ENCODE data around the gene USF1.
"Not testable (repeated sequence)": the region's sequence is repeated elsewhere in the genome, so short reads cannot be mapped to it uniquely, and the experiment has no call there.

The USF1 gene

DNA sequence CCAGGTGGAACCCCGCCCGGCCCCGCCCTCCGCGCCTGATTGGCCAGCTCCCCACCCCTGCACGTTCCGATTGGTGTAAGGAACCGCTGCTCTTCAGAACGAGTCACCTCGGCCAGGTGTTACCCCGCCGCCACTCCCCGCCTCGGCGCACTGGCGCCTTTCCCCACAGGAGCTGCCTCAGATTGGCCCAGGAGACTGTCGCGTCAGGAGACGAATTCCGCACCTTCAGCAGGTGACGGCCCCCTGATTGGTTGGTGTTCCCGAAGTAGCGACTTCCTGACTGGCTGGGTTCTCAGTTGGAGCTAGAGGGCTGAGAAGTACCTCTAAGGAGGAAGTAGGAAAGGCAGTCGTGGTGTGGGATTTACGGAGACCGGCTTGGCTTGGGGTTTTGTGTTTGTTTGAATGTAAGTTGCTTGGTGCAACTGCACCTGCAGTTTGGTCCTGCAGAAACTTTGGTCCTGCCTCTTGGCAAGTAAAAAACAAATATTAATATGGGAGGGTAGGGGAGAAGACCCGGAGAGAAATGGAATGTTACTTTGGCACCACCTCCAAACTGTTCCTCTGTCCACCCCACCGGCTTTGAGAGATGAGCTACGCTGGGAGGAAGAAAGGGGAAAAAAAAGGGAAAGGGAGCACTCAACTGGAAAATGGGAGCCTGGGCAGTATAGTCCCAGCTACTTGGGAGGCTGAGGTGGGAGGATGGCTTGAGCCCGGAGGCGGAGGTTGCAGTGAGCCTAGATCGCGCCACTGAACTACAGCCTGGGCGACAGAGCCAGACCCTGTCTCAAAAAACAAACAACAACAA, 24.4 kb downstream of the USF1 start:
- peak; percentile 88 for FAIRE-seq

DNA sequence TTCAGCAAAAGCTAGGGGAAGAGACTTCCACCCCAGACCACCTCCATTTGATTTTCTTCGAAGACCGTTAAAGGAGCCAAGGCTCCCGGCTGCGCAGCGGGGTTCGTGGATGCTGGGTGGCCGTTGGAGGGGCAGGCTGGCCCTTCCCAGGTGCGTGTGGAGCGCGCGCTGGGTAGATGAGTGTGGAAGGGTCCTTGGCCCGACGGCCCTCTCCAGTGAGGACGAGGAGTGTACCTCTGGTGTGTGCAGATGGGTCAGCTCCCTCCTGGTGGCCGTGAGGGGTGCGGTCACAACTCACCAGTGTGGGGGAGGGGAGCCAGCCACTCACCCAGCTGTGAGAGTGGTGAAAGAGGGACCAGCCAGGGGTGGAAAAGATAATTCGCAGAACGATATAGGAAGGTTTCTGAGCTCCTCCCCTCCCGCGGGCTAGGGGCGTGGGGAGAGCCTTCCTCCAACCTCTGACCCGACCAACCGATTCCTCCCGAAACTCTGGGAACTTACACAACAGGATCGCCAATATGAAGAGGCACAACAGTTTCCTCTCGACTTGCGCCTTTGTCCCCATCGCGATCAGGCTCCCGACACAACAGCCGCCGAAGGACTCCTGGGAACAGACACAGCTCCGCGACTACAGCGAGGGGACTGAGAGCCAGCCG, 25.1 kb downstream of the USF1 start, which contains the start of gene F11R:
TSS of gene F11R (minus strand) at position 644 of the 656 bp plus-strand sequence. CDS start at position 565, 79 bp downstream.
- no peak for FAIRE-seq
- DNase-seq (ENCODE audit: extremely low spot score, insufficient read length, low read depth), result no peak

More for the DNA sequence above, 24.4 kb downstream of the USF1 start:
- peak; percentile 93 for DNase-seq (ENCODE audit: extremely low spot score, insufficient read length, low read depth)

DNA sequence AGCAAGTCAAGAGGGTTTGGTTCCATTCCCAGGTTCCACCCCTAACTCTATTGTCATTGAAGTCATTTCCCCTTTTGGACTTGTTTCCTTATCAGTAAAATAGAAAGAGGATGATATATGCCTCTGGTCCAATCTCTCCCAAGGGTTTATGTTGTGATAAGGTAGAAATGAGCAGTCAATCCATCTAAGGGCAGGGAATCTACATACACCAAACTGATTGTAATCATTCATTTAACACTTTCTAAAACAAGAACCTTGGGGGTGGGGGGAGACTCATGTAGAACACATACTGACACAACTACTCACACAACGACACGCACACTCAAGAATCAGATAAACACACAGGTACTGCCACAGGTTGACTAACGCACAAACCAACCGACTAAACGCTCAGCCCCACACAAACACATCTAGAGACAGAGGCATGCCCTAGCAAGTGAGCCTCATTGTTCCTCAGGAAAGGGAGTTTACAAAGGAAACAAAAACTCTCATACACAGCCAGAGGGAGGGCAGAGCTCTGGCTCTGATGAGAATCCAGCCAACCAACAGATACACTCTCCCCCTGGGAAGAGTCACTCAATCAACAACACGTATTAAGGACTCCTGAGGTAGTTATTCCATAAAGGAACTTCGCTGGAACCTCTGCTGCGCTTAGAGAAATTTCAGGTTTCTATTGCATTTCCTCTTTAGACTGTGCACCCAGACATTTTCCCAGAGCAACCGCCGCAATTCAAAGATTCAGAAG, 25.9 kb downstream of the USF1 start:
- no peak for DNase-seq (ENCODE audit: extremely low spot score, insufficient read length, low read depth)
- no peak for FAIRE-seq

DNA sequence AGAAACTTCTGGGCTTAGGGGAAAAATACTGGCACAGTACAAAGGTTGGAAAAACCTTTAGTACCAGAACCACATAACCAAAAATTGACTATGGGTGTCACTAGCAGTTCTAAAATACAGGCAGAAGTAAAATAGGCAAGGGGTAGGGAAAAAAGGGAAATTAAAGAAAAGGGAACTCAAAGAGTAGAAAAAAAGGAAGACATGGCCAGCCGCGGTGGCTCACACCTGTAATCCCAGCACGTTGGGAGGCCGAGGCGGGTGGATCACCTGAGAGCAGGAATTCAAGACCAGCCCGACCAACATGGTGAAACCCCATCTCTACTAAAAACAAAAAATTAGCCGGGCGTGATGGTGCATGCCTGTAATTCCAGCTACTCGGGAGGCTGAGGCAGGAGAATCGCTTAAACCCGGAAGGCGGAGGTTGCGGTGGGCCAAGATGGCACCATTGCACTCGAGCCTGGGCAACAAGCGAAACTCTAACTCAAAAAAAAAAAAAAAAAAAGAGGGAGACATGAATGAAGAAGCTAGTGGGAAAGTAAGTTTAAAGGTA, 26.6 kb downstream of the USF1 start:
- FAIRE-seq; DNase-seq (ENCODE audit: extremely low spot score, insufficient read length, low read depth): not testable (repeated sequence)

DNA sequence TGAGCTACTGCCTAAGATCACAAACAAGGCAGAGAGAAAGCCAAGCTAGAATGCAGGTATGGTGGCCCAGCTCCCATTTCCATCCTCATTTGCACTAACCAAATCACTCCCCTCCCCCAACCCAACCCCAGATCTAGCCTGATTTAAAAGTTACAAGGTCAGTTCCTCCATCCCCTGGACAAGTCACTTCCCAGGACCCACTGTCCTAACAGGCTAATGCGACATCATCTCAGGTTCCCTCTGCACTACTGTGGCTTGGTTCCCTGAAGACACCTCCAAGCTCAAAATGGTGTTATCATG, 27.2 kb downstream of the USF1 start:
- FAIRE-seq (no peak), DNase-seq (ENCODE audit: extremely low spot score, insufficient read length, low read depth) (no peak)

DNA sequence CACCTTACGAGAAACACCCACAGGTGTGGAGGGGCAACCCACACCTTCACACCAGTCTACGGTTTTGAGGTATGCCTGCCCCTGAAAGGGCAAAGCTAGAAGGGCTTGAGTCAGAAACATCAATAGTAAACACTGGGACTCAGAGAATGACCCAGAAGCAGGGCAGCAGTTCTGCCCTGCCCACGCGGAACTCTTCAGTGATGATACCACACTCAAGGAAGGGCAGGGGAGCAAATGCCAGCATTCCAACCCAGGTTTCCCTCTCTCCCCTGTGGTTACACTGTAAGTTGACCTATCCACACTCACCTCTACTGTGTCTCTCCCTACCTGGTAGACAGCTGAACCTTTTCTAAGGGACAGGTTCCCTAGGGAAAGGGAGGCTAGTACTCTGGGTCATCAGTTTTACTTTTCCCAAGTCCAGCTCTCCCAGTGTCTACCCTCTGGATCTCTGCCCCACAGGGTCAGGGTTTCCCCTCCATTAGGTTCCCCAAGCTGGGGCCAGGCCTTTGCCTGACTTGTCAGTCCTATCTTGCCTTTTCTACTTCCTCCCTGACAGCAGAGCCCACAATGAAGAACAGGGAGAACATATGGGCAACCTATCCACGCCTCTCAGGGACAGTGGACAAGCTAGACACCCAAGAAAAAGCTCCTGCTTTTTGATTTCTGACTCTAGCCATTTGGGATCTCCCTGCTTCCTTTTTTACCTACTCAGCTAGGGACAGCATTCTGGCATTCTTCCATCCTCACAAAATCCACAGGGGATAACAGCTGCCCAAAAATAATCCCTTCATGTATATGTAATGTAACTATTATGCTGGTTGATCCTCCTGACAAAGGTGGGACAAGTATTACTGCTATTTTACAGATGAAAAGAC, 27.8 kb downstream of the USF1 start:
- no peak for DNase-seq (ENCODE audit: extremely low spot score, insufficient read length, low read depth)
- no peak for FAIRE-seq

DNA sequence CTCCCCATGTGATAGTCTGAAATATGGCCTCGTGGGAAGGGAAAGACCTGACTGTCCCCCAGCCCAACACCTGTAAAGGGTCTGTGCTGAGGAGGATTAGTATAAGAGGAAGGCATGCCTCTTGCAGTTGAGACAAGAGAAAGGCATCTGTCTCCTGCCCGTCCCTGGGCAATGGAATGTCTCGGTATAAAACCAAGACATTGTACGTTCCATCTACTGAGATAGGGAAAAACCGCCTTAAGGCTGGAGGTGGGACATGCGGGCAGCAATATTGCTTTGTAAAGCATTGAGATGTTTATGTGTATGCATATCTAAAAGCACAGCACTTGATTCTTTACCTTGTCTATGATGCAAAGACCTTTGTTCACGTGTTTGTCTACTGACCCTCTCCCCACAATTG, 28.6 kb downstream of the USF1 start:
- FAIRE-seq; DNase-seq (ENCODE audit: extremely low spot score, insufficient read length, low read depth): not testable (repeated sequence)

DNA sequence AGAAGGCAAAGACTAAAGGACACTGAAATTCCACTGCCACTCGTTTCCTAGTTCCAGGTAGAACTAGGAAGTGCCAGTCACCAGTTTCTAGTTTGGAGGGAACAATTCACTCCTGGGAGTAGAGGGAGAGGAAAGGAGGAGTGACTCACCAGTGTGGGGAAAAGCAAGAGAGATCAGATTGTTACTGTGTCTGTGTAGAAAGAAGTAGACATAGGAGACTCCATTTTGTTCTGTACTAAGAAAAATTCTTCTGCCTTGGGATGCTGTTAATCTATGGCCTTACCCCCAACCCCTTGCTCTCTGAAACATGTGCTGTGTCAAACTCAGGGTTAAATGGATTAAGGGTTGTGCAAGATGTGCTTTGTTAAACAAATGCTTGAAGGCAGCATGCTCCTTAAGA, 29.1 kb downstream of the USF1 start:
- not testable (repeated sequence) for DNase-seq (ENCODE audit: extremely low spot score, insufficient read length, low read depth); FAIRE-seq

DNA sequence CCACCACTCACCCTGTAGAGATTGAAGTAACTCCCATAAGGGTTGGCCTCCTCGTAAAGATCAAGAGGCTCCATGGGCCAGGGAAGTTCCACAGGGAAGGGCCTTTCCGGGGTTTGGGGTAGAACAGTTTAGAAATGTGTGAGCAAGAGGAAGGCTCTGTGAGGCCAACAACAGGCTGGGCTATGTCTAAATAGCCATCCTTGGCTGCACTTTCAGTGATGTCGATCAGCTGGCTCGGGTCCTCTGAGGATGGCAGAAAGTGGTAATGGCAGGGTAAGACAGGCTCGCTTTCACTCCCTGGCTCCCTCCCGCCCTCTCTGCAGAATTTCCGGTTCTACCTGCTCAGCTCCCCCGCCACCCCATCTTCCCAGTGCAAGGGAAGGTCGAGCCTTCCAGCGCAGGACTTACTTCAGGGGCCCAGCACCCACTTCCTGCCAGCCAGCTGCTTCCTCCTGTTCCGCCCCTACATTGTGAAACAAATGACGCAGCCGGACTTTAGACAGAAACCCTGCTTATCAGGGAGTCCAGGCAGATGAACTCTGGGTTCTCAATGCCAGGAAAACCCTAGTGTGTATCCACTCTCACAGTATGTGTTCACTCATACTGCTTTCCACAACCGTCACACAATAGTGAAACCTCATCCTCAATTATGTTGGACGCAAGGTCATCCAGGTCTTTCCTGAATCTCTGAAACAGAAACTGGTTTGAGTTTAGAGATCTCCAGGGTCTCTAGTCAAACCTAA, 32.1 kb downstream of the USF1 start:
- DNase-seq (ENCODE audit: extremely low spot score, insufficient read length, low read depth) (peak; percentile 64), FAIRE-seq (peak; percentile 94)

DNA sequence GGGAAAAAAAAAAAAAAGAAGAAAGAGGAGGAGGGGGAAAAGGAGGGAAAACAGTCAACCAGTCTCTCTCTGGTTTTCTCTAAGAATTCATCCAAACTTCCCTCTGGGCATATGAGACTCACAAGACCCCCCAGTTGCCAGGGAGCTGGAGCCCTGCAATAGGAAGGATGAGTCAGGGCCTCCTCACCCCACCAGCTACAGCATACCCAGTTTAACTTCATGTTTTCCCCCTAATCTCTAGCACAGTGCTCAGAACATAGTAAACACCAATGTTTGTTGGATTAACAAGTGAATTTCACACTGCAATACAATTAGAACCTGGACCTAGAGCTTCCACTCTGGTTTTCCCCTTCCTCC, 32.7 kb downstream of the USF1 start:
- FAIRE-seq (no peak), DNase-seq (ENCODE audit: extremely low spot score, insufficient read length, low read depth) (no peak)

DNA sequence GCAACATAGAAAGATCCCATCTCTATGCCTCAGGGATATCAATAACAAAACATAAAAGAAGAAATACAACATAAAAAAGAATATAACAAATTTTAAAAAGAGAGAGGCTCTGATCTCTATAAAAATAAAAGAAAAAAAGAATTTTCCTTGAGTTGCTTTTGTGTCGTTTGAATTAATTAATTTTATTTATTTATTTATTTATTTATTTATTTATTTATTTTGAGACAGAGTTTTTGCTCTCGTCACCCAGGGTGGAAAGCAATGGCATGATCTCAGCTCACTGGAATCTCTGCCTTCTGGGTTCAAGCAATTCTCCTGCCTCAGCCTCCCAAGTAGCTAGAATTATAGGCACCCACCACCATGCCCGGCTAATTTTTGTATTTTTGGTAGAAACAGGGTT, 33.4 kb downstream of the USF1 start:
- FAIRE-seq (no peak), DNase-seq (ENCODE audit: extremely low spot score, insufficient read length, low read depth) (no peak)

DNA sequence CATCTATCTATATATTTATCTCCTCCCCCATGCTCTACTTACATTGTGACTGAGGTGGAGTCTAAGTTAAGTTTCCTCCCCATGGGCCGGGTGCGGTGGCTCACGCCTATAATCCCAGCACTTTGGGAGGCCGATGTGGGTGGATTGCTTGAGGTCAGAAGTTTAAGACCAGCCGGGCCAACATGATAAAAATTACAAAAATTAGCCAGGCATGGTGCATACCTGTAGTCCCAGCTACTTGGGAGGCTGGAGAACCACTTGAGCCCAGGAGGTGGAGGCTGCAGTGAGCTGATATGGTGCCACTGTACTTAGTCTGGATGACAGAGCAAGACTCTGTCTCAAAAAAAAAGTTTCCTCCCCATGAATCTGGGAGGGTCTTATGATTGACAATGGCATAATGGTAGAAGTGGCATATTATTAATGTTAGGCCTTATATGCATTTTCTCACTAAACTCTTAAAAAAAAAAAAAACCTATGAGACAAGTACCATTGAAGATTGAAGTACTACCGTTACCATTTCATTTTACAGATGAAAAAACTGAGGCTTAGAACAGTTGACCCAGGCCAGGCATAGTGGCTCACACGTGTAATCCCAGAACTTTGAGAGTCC, 36.1 kb downstream of the USF1 start:
- DNase-seq (ENCODE audit: extremely low spot score, insufficient read length, low read depth), result no peak
- FAIRE-seq, result no peak

DNA sequence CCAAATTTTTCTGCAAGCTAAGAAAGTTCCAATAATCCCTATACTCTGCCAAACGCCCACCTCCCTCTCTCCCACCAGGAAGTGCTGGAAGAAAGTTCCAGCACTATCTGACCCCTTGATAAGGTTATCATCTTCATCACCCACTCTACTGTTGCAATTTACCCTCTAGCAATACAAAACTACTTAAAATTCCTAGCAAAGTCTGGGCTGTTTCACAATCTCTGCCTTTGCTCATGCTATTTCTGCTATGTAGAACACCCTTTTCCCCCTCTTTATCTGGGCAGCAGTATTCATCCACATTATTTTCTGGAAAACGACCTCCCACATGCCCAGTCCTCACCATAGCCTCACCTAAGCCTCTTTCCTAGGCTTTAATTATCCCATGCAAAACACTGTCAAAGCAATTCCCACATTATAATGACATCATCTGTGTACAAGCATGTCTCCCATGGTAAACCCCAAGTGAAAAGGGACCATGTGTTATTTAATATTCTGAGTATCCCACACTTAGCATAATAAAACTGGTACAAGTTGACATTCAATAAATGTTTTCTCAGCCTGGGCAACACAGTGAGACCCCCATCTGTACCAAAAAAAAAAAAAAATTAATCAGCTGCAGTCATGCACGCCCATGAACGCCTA, 36.8 kb downstream of the USF1 start:
- DNase-seq (ENCODE audit: extremely low spot score, insufficient read length, low read depth), result no peak
- no peak for FAIRE-seq

DNA sequence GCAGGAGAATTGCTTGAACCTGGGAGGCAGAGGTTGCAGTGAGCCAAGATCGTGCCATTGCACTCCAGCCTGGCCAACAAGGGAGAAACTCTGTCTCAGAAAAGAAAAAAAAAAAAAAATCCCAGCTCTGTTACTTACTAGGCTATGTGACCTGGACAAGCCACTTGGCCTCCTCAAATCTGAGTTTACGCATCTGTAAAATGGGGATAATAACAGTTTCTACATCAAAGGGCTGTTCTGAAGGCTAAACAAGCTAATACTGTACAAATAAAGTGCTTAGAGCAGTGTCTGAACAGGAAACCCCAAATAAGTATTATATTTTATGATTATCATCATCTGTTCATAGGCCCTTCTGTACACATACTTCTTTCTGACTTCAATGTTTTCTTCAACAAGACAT, 38.4 kb downstream of the USF1 start:
- DNase-seq (ENCODE audit: extremely low spot score, insufficient read length, low read depth) (no peak), FAIRE-seq (no peak)

DNA sequence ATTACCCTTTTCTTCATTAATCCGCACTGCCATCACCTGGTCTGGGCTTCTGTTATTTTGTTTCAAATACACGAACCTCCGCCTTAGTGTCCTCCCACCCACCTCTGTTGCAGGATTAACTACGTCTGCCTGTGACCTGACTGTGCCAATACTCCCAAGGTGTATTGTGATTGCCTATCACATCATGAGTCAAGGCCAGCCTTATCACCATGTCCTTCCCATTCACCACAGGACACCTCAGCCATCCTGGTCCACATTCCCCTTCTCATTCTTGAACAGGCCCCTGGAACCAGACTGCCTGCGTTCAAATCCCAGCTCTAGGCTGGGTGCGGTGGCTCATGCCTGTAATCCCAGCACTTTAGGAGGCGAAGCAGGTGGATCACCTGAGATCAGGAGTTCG, 39.2 kb downstream of the USF1 start:
- FAIRE-seq (no peak), DNase-seq (ENCODE audit: extremely low spot score, insufficient read length, low read depth) (no peak)

DNA sequence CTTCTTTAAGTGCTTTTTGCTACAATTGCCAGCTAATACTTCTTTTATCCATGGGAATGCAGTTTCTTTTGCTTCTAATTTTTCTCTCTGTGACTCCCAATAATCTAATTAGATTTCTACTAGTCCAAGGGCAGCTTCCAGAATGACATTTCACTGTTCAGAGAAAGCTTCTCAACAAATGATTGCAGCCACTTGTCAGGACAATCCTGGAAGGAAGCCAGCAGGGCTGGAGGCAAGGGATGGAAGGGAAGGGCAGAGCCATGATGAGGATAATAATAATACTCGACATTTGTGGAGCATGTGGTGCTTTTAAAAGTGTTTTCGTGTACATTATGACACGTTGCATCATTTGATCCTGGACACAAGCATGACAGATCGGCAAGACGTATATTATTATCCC, 44.3 kb downstream of the USF1 start:
- FAIRE-seq (no peak), DNase-seq (ENCODE audit: extremely low spot score, insufficient read length, low read depth) (no peak)

DNA sequence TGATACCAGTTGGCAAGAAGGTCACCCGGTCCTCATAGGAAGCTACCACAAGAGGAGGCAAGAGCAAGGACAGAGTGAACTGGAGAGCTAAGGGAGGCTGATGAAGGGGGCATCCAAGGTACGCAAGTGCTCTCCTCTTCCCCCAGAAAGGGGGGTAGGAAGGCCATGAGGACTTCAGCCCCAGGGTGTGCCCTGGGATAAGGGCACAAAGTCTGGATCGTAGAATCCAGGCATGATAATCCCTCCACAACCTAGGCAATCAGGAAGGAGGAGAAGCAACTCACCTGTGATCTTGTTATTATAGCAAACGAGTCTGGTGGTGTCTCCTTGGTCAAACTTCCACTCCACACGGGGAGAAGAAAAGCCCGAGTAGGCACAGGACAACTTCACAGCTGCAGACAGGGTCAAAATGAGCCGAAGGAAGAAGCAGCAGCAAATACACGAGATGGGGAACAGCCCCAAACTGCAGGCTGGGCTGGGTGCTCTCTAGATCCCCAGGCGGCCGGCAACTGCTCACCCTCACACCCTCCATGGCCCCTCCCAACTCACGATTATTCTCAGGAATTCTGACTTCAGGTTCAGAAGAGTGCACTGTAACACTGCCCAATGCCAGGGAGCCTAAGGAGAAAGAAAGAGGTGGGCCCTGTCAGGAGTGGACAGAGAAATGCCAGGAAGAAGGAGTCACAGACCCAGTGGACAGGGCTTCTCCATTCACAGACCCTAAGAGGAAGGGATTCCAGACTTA, 44.9 kb downstream of the USF1 start:
- FAIRE-seq (no peak), DNase-seq (ENCODE audit: extremely low spot score, insufficient read length, low read depth) (no peak)

DNA sequence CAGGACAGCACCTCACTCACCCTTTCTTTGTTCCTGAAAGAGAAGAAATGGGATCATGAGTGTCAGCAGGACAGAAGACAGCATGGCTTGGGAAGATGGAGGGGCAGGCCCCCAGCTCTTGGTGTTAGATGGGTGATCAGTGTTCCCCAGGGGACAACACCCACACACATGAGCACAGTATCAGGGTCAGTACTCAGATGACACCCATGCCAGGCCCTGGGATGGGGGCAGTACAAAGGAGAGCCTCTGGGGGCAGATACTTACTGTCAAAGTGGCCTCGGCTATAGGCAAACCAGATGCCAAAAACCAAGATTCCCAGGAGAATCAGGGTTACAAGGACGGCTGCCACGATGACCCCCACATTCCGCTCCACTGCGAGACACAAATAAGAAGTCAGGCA, 46.4 kb downstream of the USF1 start:
- DNase-seq (ENCODE audit: extremely low spot score, insufficient read length, low read depth) (no peak), FAIRE-seq (no peak)

Measured in GM18507 (cell line).